ENCODE results near the gene PRKCZ. TPM values are rescaled to one million over a fixed set of nuclear protein-coding genes. Genes with fewer than 3 reads are reported as not detected.

The PRKCZ gene
- total RNA-seq, 1 donor from 2014 or later: 120 TPM

GRCh38 chr1:2155788-2156187 is 105.6 kb downstream of the PRKCZ start:
- H3K36me3 Mint-ChIP-seq (ENCODE audit: unreplicated experiment): peaks cover 10% of the 10 kb centered on the region
- H3K27ac Mint-ChIP-seq (ENCODE audit: unreplicated experiment): no peak overlapping the region
- peaks cover 15% of the 10 kb centered on the region for H3K4me1 Mint-ChIP-seq (ENCODE audit: low read depth, unreplicated experiment)
- H3K9me3 Mint-ChIP-seq (ENCODE audit: unreplicated experiment): peaks cover 20% of the 10 kb centered on the region
- H3K27me3 Mint-ChIP-seq (ENCODE audit: unreplicated experiment): peaks cover 10% of the 10 kb centered on the region
- no peak for DNase-seq
- H3K4me3 Mint-ChIP-seq (ENCODE audit: unreplicated experiment): no peak overlapping the region
- TF ChIP-seq, protein P1, sequence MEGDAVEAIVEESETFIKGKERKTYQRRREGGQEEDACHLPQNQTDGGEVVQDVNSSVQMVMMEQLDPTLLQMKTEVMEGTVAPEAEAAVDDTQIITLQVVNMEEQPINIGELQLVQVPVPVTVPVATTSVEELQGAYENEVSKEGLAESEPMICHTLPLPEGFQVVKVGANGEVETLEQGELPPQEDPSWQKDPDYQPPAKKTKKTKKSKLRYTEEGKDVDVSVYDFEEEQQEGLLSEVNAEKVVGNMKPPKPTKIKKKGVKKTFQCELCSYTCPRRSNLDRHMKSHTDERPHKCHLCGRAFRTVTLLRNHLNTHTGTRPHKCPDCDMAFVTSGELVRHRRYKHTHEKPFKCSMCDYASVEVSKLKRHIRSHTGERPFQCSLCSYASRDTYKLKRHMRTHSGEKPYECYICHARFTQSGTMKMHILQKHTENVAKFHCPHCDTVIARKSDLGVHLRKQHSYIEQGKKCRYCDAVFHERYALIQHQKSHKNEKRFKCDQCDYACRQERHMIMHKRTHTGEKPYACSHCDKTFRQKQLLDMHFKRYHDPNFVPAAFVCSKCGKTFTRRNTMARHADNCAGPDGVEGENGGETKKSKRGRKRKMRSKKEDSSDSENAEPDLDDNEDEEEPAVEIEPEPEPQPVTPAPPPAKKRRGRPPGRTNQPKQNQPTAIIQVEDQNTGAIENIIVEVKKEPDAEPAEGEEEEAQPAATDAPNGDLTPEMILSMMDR (IDR thresholded peaks at IDR 0.05; ENCODE audit: partially characterized antibody, unreplicated experiment): no peak

DNA sequence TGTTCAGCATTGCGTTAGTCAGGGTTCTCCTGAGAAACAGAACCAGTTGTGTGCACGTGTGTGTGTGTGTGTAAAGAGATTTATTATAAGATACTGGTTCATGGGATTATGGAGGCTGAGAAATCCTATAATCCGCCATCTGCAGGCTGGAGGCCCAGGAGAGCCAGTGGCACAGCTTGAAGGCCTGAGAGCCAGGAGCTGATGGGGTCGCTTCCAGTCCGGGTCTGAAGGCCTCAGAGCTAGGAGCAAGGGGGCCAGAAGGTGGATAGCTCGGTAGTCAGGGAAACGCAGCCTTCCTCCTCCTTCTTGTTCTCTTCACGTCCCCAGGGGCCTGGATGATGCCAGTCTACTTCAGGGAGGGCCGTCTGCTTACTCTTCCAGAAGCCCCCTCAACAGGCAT is 106.7 kb downstream of the PRKCZ start:
- H3K27me3 Mint-ChIP-seq (ENCODE audit: unreplicated experiment): peaks cover 10% of the 10 kb centered on the region
- peaks cover 20% of the 10 kb centered on the region for H3K9me3 Mint-ChIP-seq (ENCODE audit: unreplicated experiment)
- H3K4me1 Mint-ChIP-seq (ENCODE audit: low read depth, unreplicated experiment): peaks cover 15% of the 10 kb centered on the region
- DNase-seq: no peak
- H3K27ac Mint-ChIP-seq (ENCODE audit: unreplicated experiment): no peak overlapping the region
- H3K4me3 Mint-ChIP-seq (ENCODE audit: unreplicated experiment): peak overlapping the region; percentile 8
- H3K36me3 Mint-ChIP-seq (ENCODE audit: unreplicated experiment): peaks cover 13% of the 10 kb centered on the region
- TF ChIP-seq, protein P1 (IDR thresholded peaks at IDR 0.05; ENCODE audit: partially characterized antibody, unreplicated experiment): no peak

DNA sequence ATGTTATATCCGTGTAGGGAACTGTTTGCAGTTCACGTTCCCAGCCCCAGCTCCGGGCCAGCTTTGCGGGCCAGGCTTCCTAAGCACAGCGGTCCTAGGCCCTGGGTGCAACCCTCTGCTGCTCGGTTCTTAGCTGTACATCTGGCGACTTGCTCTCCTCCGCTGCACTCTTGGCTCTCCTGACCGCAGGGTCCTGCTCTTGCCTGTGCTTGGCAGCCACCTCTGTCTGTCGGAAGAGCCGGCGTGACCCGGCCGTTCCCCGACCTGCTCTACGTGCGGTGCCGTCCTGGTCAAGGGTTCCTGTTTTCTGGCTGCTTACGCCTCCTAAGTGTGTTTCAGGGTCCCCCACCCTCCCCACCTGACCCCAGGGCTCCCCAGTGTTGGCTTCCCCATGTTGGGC is 107.6 kb downstream of the PRKCZ start:
- Mint-ChIP-seq H3K4me1 (ENCODE audit: low read depth, unreplicated experiment) (peaks cover 15% of the 10 kb centered on the region), H3K4me3 (ENCODE audit: unreplicated experiment) (no peak overlapping the region), H3K9me3 (ENCODE audit: unreplicated experiment) (peaks cover 22% of the 10 kb centered on the region), H3K36me3 (ENCODE audit: unreplicated experiment) (peaks cover 16% of the 10 kb centered on the region), H3K27me3 (ENCODE audit: unreplicated experiment) (peaks cover 12% of the 10 kb centered on the region), H3K27ac (ENCODE audit: unreplicated experiment) (no peak overlapping the region)
- no peak for DNase-seq
- TF ChIP-seq, protein P1 (IDR thresholded peaks at IDR 0.05; ENCODE audit: partially characterized antibody, unreplicated experiment): no peak

- Mint-ChIP-seq H3K27me3 (ENCODE audit: unreplicated experiment) (peaks cover 11% of the 10 kb centered on the region), H3K27ac (ENCODE audit: unreplicated experiment) (no peak overlapping the region), H3K4me1 (ENCODE audit: low read depth, unreplicated experiment) (peaks cover 15% of the 10 kb centered on the region), H3K4me3 (ENCODE audit: unreplicated experiment) (no peak overlapping the region), H3K36me3 (ENCODE audit: unreplicated experiment) (peaks cover 18% of the 10 kb centered on the region), H3K9me3 (ENCODE audit: unreplicated experiment) (peaks cover 24% of the 10 kb centered on the region)
- no peak for DNase-seq
- TF ChIP-seq, protein P1 (IDR thresholded peaks at IDR 0.05; ENCODE audit: partially characterized antibody, unreplicated experiment): no peak
Measured at GRCh38 chr1:2158272-2158671, 108.1 kb downstream of the PRKCZ start.

- Mint-ChIP-seq H3K4me3 (ENCODE audit: unreplicated experiment) (no peak overlapping the region), H3K27ac (ENCODE audit: unreplicated experiment) (no peak overlapping the region), H3K9me3 (ENCODE audit: unreplicated experiment) (peaks cover 21% of the 10 kb centered on the region), H3K36me3 (ENCODE audit: unreplicated experiment) (peaks cover 18% of the 10 kb centered on the region), H3K4me1 (ENCODE audit: low read depth, unreplicated experiment) (peaks cover 15% of the 10 kb centered on the region), H3K27me3 (ENCODE audit: unreplicated experiment) (peaks cover 11% of the 10 kb centered on the region)
- DNase-seq: no peak
- TF ChIP-seq, protein P1 (IDR thresholded peaks at IDR 0.05; ENCODE audit: partially characterized antibody, unreplicated experiment): no peak
Measured at GRCh38 chr1:2159124-2159523, 108.9 kb downstream of the PRKCZ start.

All from glutamatergic neuron (in vitro differentiated cells).